HG02798 (cell line): ENCODE measurements around the gene YWHAH.
A peak's percentile ranks its signal among the peaks of the same experiment; 100 is the strongest.

ENCODE experiments used
- ATAC-seq: cut with Tn5 transposase; IDR thresholded peaks from one replicate; pipeline ENCODE4 v1.9.1; 2021; ENCODE audit warnings: mild to moderate bottlenecking; ENCODE audit not compliant: unreplicated experiment, poor library complexity

The YWHAH gene

GRCh38 chr22:31943978-31944699, at the start of gene YWHAH:
Gene YWHAH (plus strand): TSS chr22:31944535. CDS start chr22:31944734, 199 bp downstream.
- ATAC-seq = peak; percentile 82

GRCh38 chr22:31895411-31896123, 48.8 kb upstream of the YWHAH start:
- no peak for ATAC-seq

GRCh38 chr22:31896472-31896871, 47.9 kb upstream of the YWHAH start:
- ATAC-seq = no peak

GRCh38 chr22:31897842-31898805, 46.2 kb upstream of the YWHAH start:
- ATAC-seq = no peak

GRCh38 chr22:31898926-31899325, 45.4 kb upstream of the YWHAH start:
- no peak for ATAC-seq

- ATAC-seq = no peak
These were observed 44.7 kb upstream of the YWHAH start for GRCh38 chr22:31899669-31900068.

- ATAC-seq = no peak
These were observed 42.8 kb upstream of the YWHAH start for GRCh38 chr22:31901388-31902137.

GRCh38 chr22:31904651-31905050, 39.7 kb upstream of the YWHAH start:
- ATAC-seq = no peak

- ATAC-seq = no peak
These were observed 39.0 kb upstream of the YWHAH start for GRCh38 chr22:31905356-31905755.

- no peak for ATAC-seq
These were observed 38.2 kb upstream of the YWHAH start for GRCh38 chr22:31906086-31906485.

GRCh38 chr22:31906569-31906968, 37.8 kb upstream of the YWHAH start:
- ATAC-seq = no peak

- no peak for ATAC-seq
These were observed 34.4 kb upstream of the YWHAH start for GRCh38 chr22:31909977-31910376.

- no peak for ATAC-seq
These were observed 32.5 kb upstream of the YWHAH start for GRCh38 chr22:31911565-31912406.

GRCh38 chr22:31912407-31912743, 32.0 kb upstream of the YWHAH start:
- no peak for ATAC-seq

- ATAC-seq = no peak
These were observed 28.7 kb upstream of the YWHAH start for GRCh38 chr22:31915586-31915985.

- ATAC-seq = no peak
These were observed 27.0 kb upstream of the YWHAH start for GRCh38 chr22:31917227-31917921.

- ATAC-seq = no peak
These were observed 24.6 kb upstream of the YWHAH start for GRCh38 chr22:31919730-31920129.

GRCh38 chr22:31920306-31920705, 24.0 kb upstream of the YWHAH start:
- no peak for ATAC-seq

- no peak for ATAC-seq
These were observed 23.2 kb upstream of the YWHAH start for GRCh38 chr22:31921106-31921505.
